B cell (primary cell): ENCODE data around the gene TAC3. TPM values are rescaled to one million over a fixed set of nuclear protein-coding genes. Genes with fewer than 3 reads are reported as not detected.

Source experiments
- ATAC-seq: fragments of 200-7000 bp; cut with Tn5 transposase; one replicate; pipeline ENCODE4 v1.10.0; 2021; ENCODE audit warnings: low read depth, mild to moderate bottlenecking, moderate number of reproducible peaks, moderate library complexity
- CTCF ChIA-PET: fragments of 350-600 bp; sonication (Branson Sonifier 250); formaldehyde crosslinking; loops from one replicate; lab custom pipeline; 2021; ENCODE audit warnings: antibody characterized with exemption, inconsistent platforms; lab: Charles Lee
- POLR2A ChIA-PET: fragments of 350-600 bp; sonication (Branson Sonifier 250); formaldehyde crosslinking; loops from one replicate; lab custom pipeline; 2021; ENCODE audit warnings: antibody characterized with exemption; lab: Charles Lee
- DNase-seq: peaks from one replicate; pipeline ENCODE4 v3.0.0; 2013
- H2AFZ ChIP-seq: 2 replicates; pipeline ENCODE4 v1.6.1; 2012; ENCODE audit warnings: mild to moderate bottlenecking, low read depth, low read length; ENCODE audit not compliant: insufficient read depth, poor library complexity, severe bottlenecking
- H3K27ac ChIP-seq, 2 donors: 1 replicate in 1 of 2; 2 replicates in 1 of 2; pipeline ENCODE4 v1.5.1; 2012 to 2013; ENCODE audit warnings: low read length in 2 of 2, mild to moderate bottlenecking in 2 of 2, moderate library complexity in 1 of 2
- H3K27me3 ChIP-seq, 4 experiments: fragments of 200-600 bp in 1 of 4; sonication (generic) in 1 of 4; replicated peaks in 1 of 4; 1 replicate in 2 of 4; 2 replicates in 2 of 4; pipeline versions ENCODE4 v1.6.1 to v1.7.0; 2013 to 2016; ENCODE audit warnings: low read length in 3 of 4, mild to moderate bottlenecking in 2 of 4, mixed read lengths in 1 of 4, moderate library complexity in 1 of 4; ENCODE audit not compliant: insufficient read depth in 4 of 4, control insufficient read depth in 3 of 4; ENCODE audit errors: control extremely low read depth in 1 of 4
- H3K36me3 ChIP-seq, 2 experiments: replicated peaks in 1 of 2; 1 replicate in 1 of 2; 2 replicates in 1 of 2; pipeline versions ENCODE4 v1.6.1 to v1.7.1; 2013; ENCODE audit warnings: low read length in 1 of 2; ENCODE audit not compliant: insufficient read depth in 2 of 2, control insufficient read depth in 1 of 2; ENCODE audit errors: control extremely low read depth in 1 of 2, extremely low read depth in 1 of 2
- H3K4me1 ChIP-seq, 2 donors: fragments of 200-600 bp in 1 of 2; sonication (generic) in 1 of 2; 1 replicate in 1 of 2; 2 replicates in 1 of 2; pipeline versions ENCODE4 v1.5.1 to v1.6.1; 2013 to 2017; ENCODE audit warnings: low read length in 2 of 2; ENCODE audit not compliant: control insufficient read depth in 2 of 2, insufficient read depth in 2 of 2
- H3K4me2 ChIP-seq: replicated peaks from 2 replicates; pipeline ENCODE3; 2012; ENCODE audit warnings: mild to moderate bottlenecking, low read depth, low read length; ENCODE audit not compliant: poor library complexity, severe bottlenecking
- H3K4me3 ChIP-seq, 5 experiments: fragments of 200-600 bp in 1 of 5; sonication (generic) in 1 of 5; 1 replicate in 3 of 5; 2 replicates in 2 of 5; pipeline versions ENCODE4 v1.5.1 to v1.7.0; 2011 to 2016; ENCODE audit warnings: low read length in 4 of 5, mild to moderate bottlenecking in 4 of 5, low read depth in 2 of 5, control low read depth in 1 of 5, moderate library complexity in 1 of 5; ENCODE audit not compliant: insufficient read depth in 1 of 5; ENCODE audit errors: control extremely low read depth in 1 of 5, extremely low read depth in 1 of 5
- H3K79me2 ChIP-seq: fragments of 200-600 bp; sonication (generic); one replicate; pipeline ENCODE4 v1.6.0; 2016; ENCODE audit warnings: low read length; ENCODE audit not compliant: control insufficient read depth, insufficient read depth
- H3K9ac ChIP-seq: fragments of 200-600 bp; sonication (generic); 2 replicates; pipeline ENCODE4 v1.6.1; 2017; ENCODE audit warnings: mild to moderate bottlenecking, low read length, moderate library complexity
- H3K9me3 ChIP-seq, 3 donors: one replicate each; pipeline versions ENCODE4 v1.6.1 to v1.7.1; 2013; ENCODE audit warnings: low read length in 2 of 3; ENCODE audit not compliant: control insufficient read depth in 2 of 3, insufficient read depth in 1 of 3; ENCODE audit errors: control extremely low read depth in 1 of 3
- H4K20me1 ChIP-seq: 2 replicates; pipeline ENCODE4 v1.6.0; 2012; ENCODE audit warnings: mild to moderate bottlenecking, low read length; ENCODE audit not compliant: insufficient read depth, control insufficient read depth, poor library complexity, severe bottlenecking
- H3K27ac Mint-ChIP-seq: one replicate; pipeline ENCODE4 v1.8.0; 2021; ENCODE audit warnings: mixed read lengths
- H3K27me3 Mint-ChIP-seq: one replicate; pipeline ENCODE4 v1.8.0; 2021; ENCODE audit warnings: mixed read lengths
- H3K4me1 Mint-ChIP-seq: one replicate; pipeline ENCODE4 v1.8.0; 2021; ENCODE audit warnings: mixed read lengths
- H3K4me3 Mint-ChIP-seq: one replicate; pipeline ENCODE4 v1.8.0; 2021; ENCODE audit warnings: mixed read lengths
- H3K9me3 Mint-ChIP-seq: one replicate; pipeline ENCODE4 v1.8.0; 2022; ENCODE audit warnings: mixed read lengths; ENCODE audit not compliant: insufficient read depth
- CTCF ChIP-seq: fragments of 200-600 bp; IDR thresholded peaks from one replicate; pipeline ENCODE4 v1.8.0; 2022; ENCODE audit warnings: antibody characterized with exemption, mild to moderate bottlenecking
- EZH2 ChIP-seq: IDR thresholded peaks from 2 replicates; pipeline ENCODE4 v1.6.1; 2012; ENCODE audit warnings: borderline replicate concordance, low read depth, mild to moderate bottlenecking, moderate library complexity, low read length; ENCODE audit not compliant: insufficient read depth, poor library complexity, severe bottlenecking
- WGBS: methylation state at CpG from one replicate; pipeline ENCODE4 v1.1.5; 2013; ENCODE audit warnings: missing lambda C conversion rate; ENCODE audit not compliant: insufficient coverage; 5-methylcytosine and 5-hydroxymethylcytosine counted together
- intact Hi-C: fragments of 100-400 bp; cut with micrococcal nuclease; formaldehyde crosslinking; loops from one replicate; pipeline ENCODE4 v1.10.0; 2022
- polyA plus RNA-seq: library from polyadenylated mRNA; depleted of rRNA; stranded (reverse); fragments of >200 nt; gene quantifications from 2 replicates; pipeline ENCODE4 v1.2.3, GENCODE V29; 2012
- total RNA-seq, 2 donors: library from RNA; stranded (reverse); fragments of 120-200 nt in 1 of 2; gene quantifications; 1 replicate in 1 of 2; 2 replicates in 1 of 2; pipeline versions ENCODE4 v1.2.3 to v1.2.4, GENCODE V29; 2013 to 2022

The TAC3 gene
- total and polyA plus RNA-seq, 2 donors (not counting 1 experiment from before 2014, with no cell fraction given) = 0.24 TPM; not detected in 1

GRCh38 chr12:56990648-56991318 is 25.5 kb downstream of the TAC3 start:
- Mint-ChIP-seq H3K27ac (no peak overlapping the region), H3K9me3 (no peaks in the 10 kb centered on the region), H3K4me1 (peaks cover 4% of the 10 kb centered on the region), H3K27me3 (no peaks in the 10 kb centered on the region), H3K4me3 (no peak overlapping the region)
- Histone ChIP-seq H3K4me2 (no peak overlapping the region), H3K27ac (no peak overlapping the region), H2AFZ (no peak overlapping the region), H3K9ac (no peak overlapping the region), H3K79me2 (no peaks in the 10 kb centered on the region), H3K9me3 (no peaks in the 10 kb centered on the region), H3K36me3 (no peaks in the 10 kb centered on the region), H3K27me3 (peaks cover 0 to 8% (median 2%) of the 10 kb centered on the region in 4 experiments), H4K20me1 (no peaks in the 10 kb centered on the region), H3K4me3 (no peak overlapping the region), H3K4me1 (peaks cover 0 to 8% of the 10 kb centered on the region in 2 donors)
- 47% methylated on average over 6 of the region's 7 CpGs for WGBS
- ChIA-PET CTCF (interaction anchor here (1.6 kb wide), 1 partner anchor 232 kb away, joined by 4 read pairs; no protein-coding TSS in a partner anchor), POLR2A (no interaction called here)
- DNase-seq (no peak), ATAC-seq (no peak)
- no peak for TF ChIP-seq CTCF
- no peak for TF ChIP-seq EZH2
- intact Hi-C loops = no loop called here
